ENCODE results near the gene SLC2A9. TPM values are rescaled to one million over a fixed set of nuclear protein-coding genes. Genes with fewer than 3 reads are reported as not detected.

Gene SLC2A9
- total RNA-seq, 2 experiments from 2014 or later: 0.77 to 1.6 TPM

DNA sequence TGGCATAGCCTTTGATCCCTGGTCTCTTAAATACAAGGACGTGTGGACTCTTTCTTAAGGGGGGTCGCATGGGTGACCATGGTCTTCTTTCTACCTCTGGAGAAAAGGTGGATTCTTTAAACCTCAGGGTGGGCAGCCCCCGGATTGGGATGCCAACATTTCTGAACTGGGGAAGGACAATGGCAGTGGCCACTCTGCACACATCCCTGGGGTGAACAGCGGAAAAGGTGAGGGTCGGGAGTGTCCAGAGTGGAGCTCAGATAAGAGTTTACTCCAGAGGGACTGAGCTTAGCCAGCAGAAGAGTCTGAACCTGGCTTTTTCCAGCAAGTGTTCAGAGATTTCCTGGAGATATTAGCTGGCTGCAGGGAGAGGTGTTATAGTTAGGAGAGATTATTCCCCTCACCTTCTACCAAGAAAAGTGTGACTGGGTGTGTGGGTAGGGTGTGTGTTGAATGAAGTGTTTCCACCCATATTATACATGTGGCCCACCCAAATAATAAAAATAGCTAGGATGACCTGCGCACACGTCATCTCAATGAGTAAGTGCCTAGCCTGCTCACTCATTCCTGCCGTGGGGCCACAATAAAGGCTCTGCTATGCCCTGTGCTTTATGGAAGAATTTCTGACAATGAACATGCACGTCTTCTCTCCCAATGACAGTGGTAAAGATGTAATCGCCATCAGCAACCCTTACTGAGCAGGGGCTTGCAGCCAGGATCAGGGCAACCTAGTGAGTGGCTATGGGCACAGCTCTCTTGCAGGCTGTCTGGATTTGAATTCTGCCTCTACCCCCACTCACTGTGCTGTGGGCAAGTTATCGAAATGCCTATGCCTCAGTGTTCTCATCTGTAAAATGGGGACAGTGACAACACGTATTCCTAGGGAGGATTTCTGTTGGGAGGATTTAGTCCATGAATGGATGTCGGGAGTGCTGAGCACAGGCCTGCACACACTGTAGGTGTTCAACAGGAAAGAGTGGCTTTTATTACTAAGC is 76.6 kb downstream of the SLC2A9 start:
- Mint-ChIP-seq H3K27ac (no peak overlapping the region), H3K9me3 (no peaks in the 10 kb centered on the region), H3K4me3 (no peak overlapping the region), H3K4me1 (no peaks in the 10 kb centered on the region), H3K27me3 (peaks cover 3% of the 10 kb centered on the region), H3K36me3 (no peaks in the 10 kb centered on the region)
- ATAC-seq (ENCODE audit: low read depth): no peak
- POLR2A ChIA-PET: no interaction called here
- no peak for DNase-seq

DNA sequence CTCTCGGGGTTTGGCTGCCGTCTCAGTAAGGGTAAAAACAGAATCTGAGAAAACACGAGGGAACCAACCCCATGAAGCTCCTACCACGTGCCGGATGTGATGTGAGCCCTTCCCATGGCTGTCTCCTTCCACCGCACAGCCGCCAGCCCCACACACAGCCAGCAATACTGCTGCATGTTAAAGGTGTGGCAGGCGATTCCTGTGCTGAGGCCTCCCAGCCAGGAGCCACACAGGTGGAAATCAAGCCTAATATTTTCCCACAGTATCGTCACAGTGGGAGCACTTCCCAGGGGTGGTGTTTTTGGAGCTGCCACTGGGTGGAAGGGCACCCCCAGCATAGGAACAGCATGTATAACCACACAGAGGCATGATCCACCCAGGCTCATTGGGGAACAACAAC is 77.5 kb downstream of the SLC2A9 start:
- no peak for DNase-seq
- ATAC-seq (ENCODE audit: low read depth): no peak
- POLR2A ChIA-PET: no interaction called here
- no peak overlapping the region for H3K27ac Mint-ChIP-seq
- H3K4me1 Mint-ChIP-seq: no peaks in the 10 kb centered on the region
- no peak overlapping the region for H3K4me3 Mint-ChIP-seq
- no peaks in the 10 kb centered on the region for H3K9me3 Mint-ChIP-seq
- H3K36me3 Mint-ChIP-seq: no peaks in the 10 kb centered on the region
- no peaks in the 10 kb centered on the region for H3K27me3 Mint-ChIP-seq

DNA sequence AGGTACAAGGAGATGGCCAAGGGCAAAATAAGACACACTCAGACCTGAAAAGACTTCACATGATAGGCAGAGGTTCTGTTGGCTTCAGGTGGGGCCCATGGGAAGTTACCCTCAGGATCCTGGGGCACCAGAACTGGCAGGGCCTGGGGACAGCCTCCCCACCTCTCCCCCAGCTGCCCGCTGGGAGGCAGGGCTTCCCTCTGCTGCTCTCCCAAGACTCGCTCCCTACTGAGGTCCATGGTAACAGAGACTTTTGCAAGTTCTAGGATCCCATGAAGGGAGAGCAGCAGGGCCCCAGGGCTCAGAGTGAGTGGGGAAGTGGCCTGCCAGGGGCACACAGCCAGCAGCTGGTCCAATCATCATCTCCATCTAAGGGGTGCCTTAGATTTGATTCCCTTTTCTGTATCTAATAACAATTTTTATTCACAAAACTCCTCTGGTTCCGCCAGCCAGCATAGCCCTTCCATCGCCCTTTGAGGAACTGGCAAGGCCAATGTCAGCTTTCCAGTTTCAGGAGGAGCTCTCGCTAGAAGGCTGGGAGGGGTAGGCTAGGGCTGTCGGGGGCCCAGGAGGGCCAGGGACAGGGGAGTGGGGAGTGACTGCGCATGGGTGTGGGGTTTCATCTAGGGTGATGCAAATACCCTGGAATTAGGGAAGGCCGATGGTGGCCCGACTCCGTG is 78.2 kb downstream of the SLC2A9 start:
- DNase-seq (no peak), ATAC-seq (ENCODE audit: low read depth) (no peak)
- H3K36me3 Mint-ChIP-seq: no peaks in the 10 kb centered on the region
- H3K27me3 Mint-ChIP-seq: no peaks in the 10 kb centered on the region
- H3K4me3 Mint-ChIP-seq: no peak overlapping the region
- POLR2A ChIA-PET: no interaction called here
- H3K9me3 Mint-ChIP-seq: no peaks in the 10 kb centered on the region
- H3K27ac Mint-ChIP-seq: no peak overlapping the region
- no peaks in the 10 kb centered on the region for H3K4me1 Mint-ChIP-seq

DNA sequence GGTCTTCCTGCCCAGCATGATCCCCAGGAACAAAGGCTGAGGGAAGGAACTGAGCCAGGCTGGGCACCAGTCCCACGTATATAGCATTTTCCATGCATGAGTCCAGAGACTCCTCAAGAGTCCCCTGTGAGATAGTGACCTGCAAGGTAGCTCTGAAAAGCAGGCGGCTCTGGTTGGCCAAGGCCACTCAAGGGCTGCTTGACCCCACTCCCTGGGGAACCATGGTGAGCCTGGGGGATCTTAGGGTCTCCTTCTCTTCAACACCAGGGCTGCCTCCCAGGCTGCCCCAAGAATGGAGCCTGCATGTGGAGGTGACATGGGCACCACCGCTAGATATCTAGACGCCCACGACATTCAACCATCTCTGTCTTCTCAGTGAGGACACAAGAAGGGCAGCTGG is 79.2 kb downstream of the SLC2A9 start:
- H3K27ac Mint-ChIP-seq: no peak overlapping the region

DNA sequence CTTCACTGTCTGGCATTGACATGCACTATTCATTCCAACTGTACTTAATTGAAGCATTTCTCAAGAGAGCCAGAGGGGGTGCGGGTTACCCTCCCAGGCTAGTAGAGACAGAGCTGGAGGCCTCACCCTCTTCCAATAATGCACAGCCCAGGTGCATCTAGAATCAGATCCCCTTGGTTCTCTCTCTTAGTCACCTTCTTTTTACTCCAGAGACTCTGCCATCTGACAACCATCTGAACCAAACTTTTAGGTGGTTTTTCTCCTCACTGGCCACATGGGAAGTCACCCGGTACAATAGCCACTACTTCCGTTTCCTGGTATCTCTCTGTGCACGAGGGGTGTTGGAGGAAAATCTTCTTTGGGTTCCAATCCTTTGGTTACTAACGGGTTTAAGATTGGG is 81.3 kb downstream of the SLC2A9 start:
- no peaks in the 10 kb centered on the region for H3K9me3 Mint-ChIP-seq
- H3K36me3 Mint-ChIP-seq: no peaks in the 10 kb centered on the region
- POLR2A ChIA-PET: no interaction called here
- H3K27me3 Mint-ChIP-seq: no peaks in the 10 kb centered on the region
- H3K27ac Mint-ChIP-seq: no peak overlapping the region
- no peak for ATAC-seq (ENCODE audit: low read depth)
- no peak for DNase-seq
- H3K4me1 Mint-ChIP-seq: no peaks in the 10 kb centered on the region
- no peak overlapping the region for H3K4me3 Mint-ChIP-seq

More for the DNA sequence above, 79.2 kb downstream of the SLC2A9 start:
- no peaks in the 10 kb centered on the region for H3K9me3 Mint-ChIP-seq
- H3K4me3 Mint-ChIP-seq: no peak overlapping the region
- DNase-seq (no peak), ATAC-seq (ENCODE audit: low read depth) (no peak)
- H3K27me3 Mint-ChIP-seq: no peaks in the 10 kb centered on the region
- POLR2A ChIA-PET: no interaction called here
- H3K36me3 Mint-ChIP-seq: no peaks in the 10 kb centered on the region
- H3K4me1 Mint-ChIP-seq: no peaks in the 10 kb centered on the region

GRCh38 chr4:9938933-9939332 is 82.4 kb downstream of the SLC2A9 start:
- Mint-ChIP-seq H3K9me3 (no peaks in the 10 kb centered on the region), H3K36me3 (no peaks in the 10 kb centered on the region), H3K4me3 (no peak overlapping the region), H3K27ac (no peak overlapping the region), H3K27me3 (no peaks in the 10 kb centered on the region), H3K4me1 (no peaks in the 10 kb centered on the region)
- POLR2A ChIA-PET: no interaction called here
- DNase-seq (no peak), ATAC-seq (ENCODE audit: low read depth) (no peak)

DNA sequence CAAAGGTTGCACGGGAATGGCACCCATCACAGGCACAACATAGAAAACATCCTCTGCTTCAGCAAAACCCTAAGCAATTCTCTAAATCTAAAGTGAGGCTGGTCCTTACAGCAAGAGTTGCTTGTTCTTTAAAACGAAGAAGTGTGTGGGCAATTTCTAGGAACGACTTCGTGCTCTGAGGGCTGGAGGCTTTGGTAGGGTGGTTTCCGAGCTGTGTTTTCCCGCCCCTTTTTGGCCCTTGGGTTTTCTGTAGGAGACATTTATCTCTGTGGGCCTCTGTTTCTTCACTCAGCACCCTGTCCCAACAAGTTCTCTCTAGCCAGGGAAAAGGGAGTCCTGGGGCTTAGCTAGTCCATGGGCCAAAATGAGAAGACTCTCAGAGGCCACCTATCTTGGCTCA is 84.2 kb downstream of the SLC2A9 start:
- ATAC-seq (ENCODE audit: low read depth) (no peak), DNase-seq (no peak)
- POLR2A ChIA-PET: no interaction called here
- H3K4me3 Mint-ChIP-seq: no peak overlapping the region
- no peaks in the 10 kb centered on the region for H3K36me3 Mint-ChIP-seq
- H3K27me3 Mint-ChIP-seq: no peaks in the 10 kb centered on the region
- H3K9me3 Mint-ChIP-seq: no peaks in the 10 kb centered on the region
- H3K4me1 Mint-ChIP-seq: no peaks in the 10 kb centered on the region
- no peak overlapping the region for H3K27ac Mint-ChIP-seq

DNA sequence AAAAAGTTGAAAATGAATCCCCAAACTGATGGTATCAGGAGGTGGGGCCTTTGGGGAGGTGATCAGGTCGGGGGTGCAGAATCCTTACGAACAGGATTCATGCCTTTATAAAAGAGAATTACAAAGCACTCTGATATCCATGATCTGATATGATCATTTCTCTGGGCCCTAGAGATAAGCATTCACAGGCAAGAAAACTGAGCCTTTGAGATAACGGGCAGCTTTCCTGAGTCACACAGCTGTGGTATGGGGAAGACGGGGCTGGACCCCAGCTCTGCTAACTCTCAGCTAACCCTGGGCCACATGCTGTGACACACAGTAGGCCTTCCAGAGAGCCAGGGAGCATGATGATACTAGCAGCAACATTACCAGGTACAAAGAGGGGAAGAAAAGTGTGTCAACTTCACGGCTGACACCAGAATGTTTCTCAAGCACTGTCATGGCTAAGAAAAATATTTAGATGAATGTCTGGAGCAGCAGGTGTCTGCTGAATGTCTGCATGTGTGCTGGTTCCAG is 85.1 kb downstream of the SLC2A9 start:
- Mint-ChIP-seq H3K9me3 (no peaks in the 10 kb centered on the region), H3K4me1 (no peaks in the 10 kb centered on the region), H3K27me3 (no peaks in the 10 kb centered on the region), H3K36me3 (no peaks in the 10 kb centered on the region), H3K27ac (no peak overlapping the region), H3K4me3 (no peak overlapping the region)
- DNase-seq (no peak), ATAC-seq (ENCODE audit: low read depth) (no peak)
- POLR2A ChIA-PET: no interaction called here

- Mint-ChIP-seq H3K27ac (no peak overlapping the region), H3K4me1 (no peaks in the 10 kb centered on the region), H3K36me3 (no peaks in the 10 kb centered on the region), H3K9me3 (no peaks in the 10 kb centered on the region), H3K4me3 (no peak overlapping the region), H3K27me3 (peaks cover 3% of the 10 kb centered on the region)
- POLR2A ChIA-PET: no interaction called here
- DNase-seq: no peak
- no peak for ATAC-seq (ENCODE audit: low read depth)
These were observed 87.3 kb downstream of the SLC2A9 start for GRCh38 chr4:9933956-9934355.

GRCh38 chr4:9933184-9933583 is 88.1 kb downstream of the SLC2A9 start:
- POLR2A ChIA-PET: no interaction called here
- Mint-ChIP-seq H3K4me3 (no peak overlapping the region), H3K27ac (no peak overlapping the region), H3K9me3 (no peaks in the 10 kb centered on the region), H3K4me1 (no peaks in the 10 kb centered on the region), H3K36me3 (no peaks in the 10 kb centered on the region), H3K27me3 (peaks cover 5% of the 10 kb centered on the region)
- DNase-seq (no peak), ATAC-seq (ENCODE audit: low read depth) (no peak)

GRCh38 chr4:9932771-9933170 is 88.5 kb downstream of the SLC2A9 start:
- no peaks in the 10 kb centered on the region for H3K36me3 Mint-ChIP-seq
- no peak overlapping the region for H3K4me3 Mint-ChIP-seq
- H3K9me3 Mint-ChIP-seq: no peaks in the 10 kb centered on the region
- H3K27ac Mint-ChIP-seq: no peak overlapping the region
- DNase-seq (no peak), ATAC-seq (ENCODE audit: low read depth) (no peak)
- no peaks in the 10 kb centered on the region for H3K4me1 Mint-ChIP-seq
- peaks cover 5% of the 10 kb centered on the region for H3K27me3 Mint-ChIP-seq
- POLR2A ChIA-PET: interaction anchor here (0.7 kb wide), 1 partner anchor 37 kb away, joined by 3 read pairs; no protein-coding TSS in a partner anchor

- Mint-ChIP-seq H3K9me3 (no peaks in the 10 kb centered on the region), H3K36me3 (no peaks in the 10 kb centered on the region), H3K27ac (no peak overlapping the region), H3K4me3 (no peak overlapping the region), H3K4me1 (no peaks in the 10 kb centered on the region), H3K27me3 (peaks cover 5% of the 10 kb centered on the region)
- POLR2A ChIA-PET: no interaction called here
- ATAC-seq (ENCODE audit: low read depth) (no peak), DNase-seq (no peak)
These were observed 90.2 kb downstream of the SLC2A9 start for GRCh38 chr4:9931146-9931545.

DNA sequence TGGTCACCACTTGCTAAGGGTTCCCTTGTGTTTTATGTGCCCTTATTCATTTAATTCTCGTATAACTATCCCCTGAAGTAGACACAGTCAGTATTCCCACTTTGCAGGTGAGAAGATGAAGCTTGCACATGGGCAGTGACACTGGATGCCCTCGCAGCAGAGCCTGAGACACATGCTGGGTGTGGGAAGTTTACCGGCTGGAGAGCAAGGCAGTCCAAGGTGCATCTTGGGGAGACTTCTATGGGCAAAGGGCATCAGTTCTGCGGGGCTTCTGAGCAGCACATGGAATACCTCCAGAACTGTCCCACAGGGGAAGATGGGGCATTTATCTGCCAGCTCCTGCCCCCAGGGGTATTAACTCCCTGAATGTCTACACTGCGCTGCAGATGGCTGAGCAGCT is 92.2 kb downstream of the SLC2A9 start:
- ATAC-seq (ENCODE audit: low read depth) (no peak), DNase-seq (no peak)
- Mint-ChIP-seq H3K27me3 (peaks cover 5% of the 10 kb centered on the region), H3K27ac (no peak overlapping the region), H3K9me3 (no peaks in the 10 kb centered on the region), H3K36me3 (no peaks in the 10 kb centered on the region), H3K4me1 (no peaks in the 10 kb centered on the region), H3K4me3 (no peak overlapping the region)
- POLR2A ChIA-PET: no interaction called here
